Caco-2 (cell line): ENCODE data around the gene ZBTB39. TPM values are rescaled to one million over a fixed set of nuclear protein-coding genes. Genes with fewer than 3 reads are reported as not detected.

Experiments
- BruUV-seq: library from RNA; stranded (reverse); fragments of 400-500 nt; replicated peaks from 2 replicates; lab custom pipeline; 2021; lab: Mats Ljungman, UMichigan
- CTCF ChIA-PET: fragments of 300-600 bp; sonication (Branson Sonifier 250); formaldehyde crosslinking; loops from one replicate; lab custom pipeline; 2022; ENCODE audit warnings: antibody characterized with exemption; lab: Charles Lee
- POLR2A ChIA-PET: fragments of 300-600 bp; sonication (Branson Sonifier 250); formaldehyde crosslinking; loops from one replicate; lab custom pipeline; 2022; ENCODE audit warnings: antibody characterized with exemption; lab: Charles Lee
- DNase-seq, 2 experiments: peaks; one replicate each; pipeline versions ENCODE4 v3.0.0 to v3.0.0-alpha.2; 2020 to 2022
- H3K27me3 ChIP-seq: replicated peaks from 2 replicates; pipeline ENCODE4 v1.6.0; 2011; ENCODE audit warnings: low read length; ENCODE audit not compliant: control insufficient read depth, insufficient read depth
- H3K36me3 ChIP-seq: 2 replicates; pipeline ENCODE4 v1.5.1; 2011; ENCODE audit warnings: low read length; ENCODE audit not compliant: control insufficient read depth, insufficient read depth
- H3K4me1 ChIP-seq: fragments of 250-450 bp; sonication (Bioruptor Pico); 2 replicates; pipeline ENCODE4 v1.5.1; 2020; ENCODE audit warnings: mild to moderate bottlenecking
- H3K4me3 ChIP-seq: 2 replicates; pipeline ENCODE4 v1.5.1; 2011; ENCODE audit warnings: low read depth, mild to moderate bottlenecking, control low read depth, low read length
- H3K9me3 ChIP-seq: fragments of 250-450 bp; sonication (Bioruptor Pico); 2 replicates; pipeline ENCODE4 v1.5.1; 2020; ENCODE audit warnings: mild to moderate bottlenecking, moderate library complexity
- H3K27ac Mint-ChIP-seq: one replicate; pipeline ENCODE4 v1.8.0; 2022; ENCODE audit warnings: mixed read lengths; ENCODE audit not compliant: unreplicated experiment
- H3K27me3 Mint-ChIP-seq: one replicate; pipeline ENCODE4 v1.8.0; 2022; ENCODE audit warnings: mixed read lengths; ENCODE audit not compliant: insufficient read depth, unreplicated experiment
- H3K36me3 Mint-ChIP-seq: one replicate; pipeline ENCODE4 v1.8.0; 2022; ENCODE audit warnings: mild to moderate bottlenecking, mixed read lengths; ENCODE audit not compliant: insufficient read depth, unreplicated experiment
- H3K4me1 Mint-ChIP-seq: one replicate; pipeline ENCODE4 v1.8.0; 2022; ENCODE audit warnings: low read depth, mixed read lengths; ENCODE audit not compliant: unreplicated experiment
- H3K4me3 Mint-ChIP-seq: one replicate; pipeline ENCODE4 v1.8.0; 2022; ENCODE audit warnings: mild to moderate bottlenecking, moderate library complexity, mixed read lengths; ENCODE audit not compliant: unreplicated experiment
- H3K9me3 Mint-ChIP-seq: one replicate; pipeline ENCODE4 v1.8.0; 2022; ENCODE audit warnings: mixed read lengths; ENCODE audit not compliant: unreplicated experiment
- intact Hi-C: fragments of 100-400 bp; cut with micrococcal nuclease; formaldehyde crosslinking; loops from one replicate; pipeline ENCODE4 v1.10.0; 2022; ENCODE audit not compliant: unreplicated experiment
- total RNA-seq: library from RNA; stranded (reverse); gene quantifications from 2 replicates; pipeline ENCODE4 v1.2.3, GENCODE V29; 2022
- TF ChIP-seq, protein P1 (sequence below), 2 experiments: fragments of 200-600 bp in 1 of 2; IDR thresholded peaks; 1 replicate in 1 of 2; 2 replicates in 1 of 2; pipeline versions ENCODE4 v1.5.1 to v1.8.0; 2011 to 2022; ENCODE audit warnings: antibody characterized with exemption in 1 of 2, control low read depth in 1 of 2, inconsistent platforms in 1 of 2, low read depth in 1 of 2, low read length in 1 of 2, mild to moderate bottlenecking in 1 of 2, moderate library complexity in 1 of 2; ENCODE audit not compliant: insufficient read depth in 1 of 2, severe bottlenecking in 1 of 2, unreplicated experiment in 1 of 2

Gene ZBTB39
- total RNA-seq, 1 experiment from 2014 or later: 12.8 TPM

GRCh38 chr12:56991319-56992246, 14.8 kb downstream of the ZBTB39 start:
- CTCF ChIA-PET: interaction anchor here (0.5 kb wide), 1 partner anchor 234 kb away, joined by 4 read pairs; no protein-coding TSS in a partner anchor
- DNase-seq: no peak
- Histone ChIP-seq H3K4me3 (no peak overlapping the region), H3K27me3 (no peaks in the 10 kb centered on the region), H3K36me3 (no peaks in the 10 kb centered on the region), H3K9me3 (no peaks in the 10 kb centered on the region), H3K4me1 (0 out of 2 replicates have a peak, but pooled peaks cover 8% of the 10 kb centered on the region)
- TF ChIP-seq, protein P1, sequence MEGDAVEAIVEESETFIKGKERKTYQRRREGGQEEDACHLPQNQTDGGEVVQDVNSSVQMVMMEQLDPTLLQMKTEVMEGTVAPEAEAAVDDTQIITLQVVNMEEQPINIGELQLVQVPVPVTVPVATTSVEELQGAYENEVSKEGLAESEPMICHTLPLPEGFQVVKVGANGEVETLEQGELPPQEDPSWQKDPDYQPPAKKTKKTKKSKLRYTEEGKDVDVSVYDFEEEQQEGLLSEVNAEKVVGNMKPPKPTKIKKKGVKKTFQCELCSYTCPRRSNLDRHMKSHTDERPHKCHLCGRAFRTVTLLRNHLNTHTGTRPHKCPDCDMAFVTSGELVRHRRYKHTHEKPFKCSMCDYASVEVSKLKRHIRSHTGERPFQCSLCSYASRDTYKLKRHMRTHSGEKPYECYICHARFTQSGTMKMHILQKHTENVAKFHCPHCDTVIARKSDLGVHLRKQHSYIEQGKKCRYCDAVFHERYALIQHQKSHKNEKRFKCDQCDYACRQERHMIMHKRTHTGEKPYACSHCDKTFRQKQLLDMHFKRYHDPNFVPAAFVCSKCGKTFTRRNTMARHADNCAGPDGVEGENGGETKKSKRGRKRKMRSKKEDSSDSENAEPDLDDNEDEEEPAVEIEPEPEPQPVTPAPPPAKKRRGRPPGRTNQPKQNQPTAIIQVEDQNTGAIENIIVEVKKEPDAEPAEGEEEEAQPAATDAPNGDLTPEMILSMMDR (IDR thresholded peaks at IDR 0.05; ENCODE audit: insufficient read depth in 1 of 2, low read depth in 1 of 2, low read length in 1 of 2, severe bottlenecking in 1 of 2, unreplicated experiment in 1 of 2): no peak
- POLR2A ChIA-PET: no interaction called here
- peaks cover 9% of the 10 kb centered on the region for H3K4me1 Mint-ChIP-seq
- H3K27me3 Mint-ChIP-seq: no peaks in the 10 kb centered on the region
- no peak overlapping the region for H3K4me3 Mint-ChIP-seq
- intact Hi-C loops: no loop called here
- no peaks in the 10 kb centered on the region for H3K36me3 Mint-ChIP-seq
- no peaks in the 10 kb centered on the region for H3K9me3 Mint-ChIP-seq
- no TSS peak for BruUV-seq
- no peak overlapping the region for H3K27ac Mint-ChIP-seq

- Histone ChIP-seq H3K36me3 (no peaks in the 10 kb centered on the region), H3K9me3 (no peaks in the 10 kb centered on the region), H3K27me3 (no peaks in the 10 kb centered on the region), H3K4me1 (peaks cover 13% of the 10 kb centered on the region), H3K4me3 (no peak overlapping the region)
- POLR2A ChIA-PET: no interaction called here
- TF ChIP-seq, protein P1 (IDR thresholded peaks at IDR 0.05; ENCODE audit: insufficient read depth in 1 of 2, low read depth in 1 of 2, low read length in 1 of 2, severe bottlenecking in 1 of 2, unreplicated experiment in 1 of 2): no peak
- CTCF ChIA-PET: no interaction called here
- Mint-ChIP-seq H3K27me3 (no peaks in the 10 kb centered on the region), H3K4me3 (no peak overlapping the region), H3K36me3 (peaks cover 5% of the 10 kb centered on the region), H3K27ac (no peak overlapping the region), H3K9me3 (no peaks in the 10 kb centered on the region), H3K4me1 (peaks cover 17% of the 10 kb centered on the region)
- no TSS peak for BruUV-seq
- intact Hi-C loops: no loop called here
- no peak for DNase-seq
Observed at GRCh38 chr12:56990648-56991318, 15.6 kb downstream of the ZBTB39 start.

- no peaks in the 10 kb centered on the region for H3K36me3 ChIP-seq
- no peak for DNase-seq
- intact Hi-C loops: no loop called here
- peaks cover 15% of the 10 kb centered on the region for H3K4me1 ChIP-seq
- no peak overlapping the region for H3K4me3 Mint-ChIP-seq
- no peaks in the 10 kb centered on the region for H3K27me3 Mint-ChIP-seq
- TF ChIP-seq, protein P1 (IDR thresholded peaks at IDR 0.05; ENCODE audit: insufficient read depth in 1 of 2, low read depth in 1 of 2, low read length in 1 of 2, severe bottlenecking in 1 of 2, unreplicated experiment in 1 of 2): no peak
- ChIA-PET CTCF (interaction anchor here (2.6 kb wide), 1 partner anchor 11 kb away, joined by 14 read pairs; no protein-coding TSS in a partner anchor), POLR2A (no interaction called here)
- no peak overlapping the region for H3K27ac Mint-ChIP-seq
- no peaks in the 10 kb centered on the region for H3K9me3 ChIP-seq
- BruUV-seq: no TSS peak
- H3K4me1 Mint-ChIP-seq: peaks cover 20% of the 10 kb centered on the region
- no peaks in the 10 kb centered on the region for H3K27me3 ChIP-seq
- H3K36me3 Mint-ChIP-seq: peaks cover 5% of the 10 kb centered on the region
- H3K9me3 Mint-ChIP-seq: no peaks in the 10 kb centered on the region
- no peak overlapping the region for H3K4me3 ChIP-seq
Observed at GRCh38 chr12:56989861-56990610, 16.3 kb downstream of the ZBTB39 start.
